ENCODE results near the gene IKBKE.

IKBKE gene

DNA sequence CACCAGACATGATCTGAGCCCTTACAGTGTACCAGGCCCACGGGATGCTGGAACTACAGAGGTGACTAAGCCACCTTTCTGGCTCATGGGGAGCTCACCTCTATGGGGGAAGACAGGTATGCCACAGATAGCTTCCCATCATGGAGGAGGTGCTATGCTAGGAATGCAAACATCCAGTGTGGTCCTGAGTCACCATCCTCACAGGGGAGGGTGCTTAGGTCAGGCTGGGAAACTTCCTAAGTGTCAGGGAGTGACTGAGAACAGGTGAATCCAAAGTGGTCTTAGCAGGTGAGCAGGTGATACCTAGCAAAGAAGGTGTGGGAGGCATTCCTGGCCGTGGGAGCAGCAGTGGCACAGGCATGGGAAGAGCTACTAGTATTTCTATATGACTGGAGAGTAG, 28.4 kb downstream of the IKBKE start:
- no peak for DNase-seq

DNA sequence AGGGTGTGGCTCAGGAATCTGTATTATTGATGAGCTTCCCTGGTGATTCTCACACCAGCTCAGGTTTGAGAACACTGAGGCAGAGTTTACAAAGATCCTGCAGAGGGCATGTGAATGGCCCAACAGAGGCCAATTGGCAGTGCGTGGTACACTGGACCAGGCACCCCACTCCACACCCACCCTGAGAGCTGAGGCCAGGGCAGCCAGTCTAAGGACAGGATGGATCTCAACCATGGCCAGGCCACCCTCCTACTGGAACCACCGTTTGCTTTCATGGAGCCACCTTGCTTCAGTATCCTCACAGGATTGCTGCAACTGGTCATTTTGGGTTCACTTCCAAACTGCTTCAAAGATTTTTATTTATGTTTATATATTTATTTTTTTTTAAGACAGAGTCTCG, 29.8 kb downstream of the IKBKE start:
- DNase-seq: no peak

DNA sequence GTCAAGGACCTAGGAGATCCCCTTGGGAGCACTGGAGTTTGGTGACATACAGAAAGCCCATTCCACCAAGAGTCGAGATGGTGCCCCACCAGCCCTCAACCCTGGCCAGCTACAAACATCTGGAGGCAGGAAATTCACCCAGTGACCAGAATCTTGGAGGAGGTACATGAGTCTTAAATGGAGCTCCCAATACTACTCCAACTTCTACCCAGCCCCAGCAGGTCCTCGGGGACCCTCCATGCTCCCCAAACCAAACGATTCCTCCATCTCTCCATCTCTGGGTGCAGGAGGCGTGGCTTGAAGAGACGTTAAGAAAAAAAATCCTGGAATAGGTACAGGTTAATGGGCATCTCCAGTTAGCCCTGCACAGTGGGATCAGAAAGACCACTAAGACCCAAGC, 31.6 kb downstream of the IKBKE start:
- no peak for DNase-seq

DNA sequence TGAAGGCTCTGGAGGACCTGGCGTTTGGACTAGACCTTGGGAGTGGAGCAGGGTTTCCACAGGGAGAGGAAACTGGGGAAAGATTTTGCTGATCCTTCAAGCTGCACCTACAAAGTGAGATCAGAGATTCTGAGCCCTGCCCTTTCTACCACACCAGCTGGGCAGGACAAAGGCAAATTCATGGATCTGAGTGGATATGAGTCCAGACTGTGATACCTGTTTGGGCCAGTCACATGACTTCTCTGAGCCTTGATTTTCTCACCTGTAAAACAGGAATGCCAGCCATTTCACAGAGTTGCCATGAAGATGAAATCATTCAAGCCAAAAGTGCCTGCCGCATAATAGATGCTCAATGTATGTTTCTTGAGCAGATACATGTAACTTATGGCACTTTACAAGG, 32.1 kb downstream of the IKBKE start:
- DNase-seq: no peak

DNA sequence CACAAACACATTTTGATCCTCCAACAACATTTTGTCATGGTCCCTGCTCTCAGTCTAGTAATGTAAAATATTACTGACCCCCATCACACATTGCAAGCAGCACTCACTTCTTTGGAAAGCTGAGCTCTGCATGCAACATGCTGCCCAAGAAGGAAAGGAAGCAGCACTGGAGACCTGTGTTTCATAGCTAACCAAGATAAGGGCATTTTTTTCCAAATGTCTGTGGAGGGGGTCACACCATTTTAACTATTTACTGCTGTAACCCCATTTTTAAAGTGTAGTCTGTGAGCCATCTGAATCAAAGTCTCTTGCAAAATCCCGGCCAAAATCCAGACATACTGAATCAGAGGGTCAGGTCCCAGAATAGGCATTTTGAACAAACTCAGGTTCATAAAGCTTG, 32.5 kb downstream of the IKBKE start:
- DNase-seq: no peak

DNA sequence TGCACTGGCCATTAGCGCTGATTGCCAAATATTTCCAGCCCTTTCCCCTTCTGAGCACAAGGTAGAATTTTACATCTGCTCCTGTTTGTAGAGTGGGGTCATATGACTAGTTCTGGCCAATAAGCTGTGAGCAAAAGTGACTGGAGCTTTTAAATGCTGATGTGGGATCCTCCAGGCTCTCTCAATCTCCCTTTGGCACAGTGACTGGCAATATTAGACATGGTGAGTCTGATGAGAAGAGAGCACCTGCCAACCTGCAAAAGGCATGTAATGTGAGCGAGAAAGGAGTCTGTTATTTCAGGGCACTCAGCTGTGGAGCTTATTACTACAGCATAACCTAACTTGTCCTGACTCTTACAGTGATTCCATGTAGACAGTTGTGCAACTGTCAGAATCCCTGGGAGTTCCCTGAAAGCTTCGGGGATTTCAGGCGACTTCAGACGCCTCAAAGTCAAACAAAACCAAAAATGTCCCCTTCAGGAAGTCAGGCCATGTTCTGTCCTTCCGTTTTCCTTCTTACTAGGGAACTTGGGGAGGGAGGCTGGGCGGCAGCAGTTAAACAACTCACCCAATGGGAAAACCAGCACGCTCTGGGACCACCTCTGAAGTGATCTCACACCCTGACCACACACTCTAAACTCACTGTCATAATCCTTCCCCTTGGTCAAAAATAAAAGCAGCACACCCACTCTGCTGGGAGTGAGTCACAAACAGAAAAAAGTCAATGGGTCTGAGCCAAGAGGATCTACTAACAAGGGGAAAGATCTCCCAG, 33.5 kb downstream of the IKBKE start:
- no peak for DNase-seq

DNA sequence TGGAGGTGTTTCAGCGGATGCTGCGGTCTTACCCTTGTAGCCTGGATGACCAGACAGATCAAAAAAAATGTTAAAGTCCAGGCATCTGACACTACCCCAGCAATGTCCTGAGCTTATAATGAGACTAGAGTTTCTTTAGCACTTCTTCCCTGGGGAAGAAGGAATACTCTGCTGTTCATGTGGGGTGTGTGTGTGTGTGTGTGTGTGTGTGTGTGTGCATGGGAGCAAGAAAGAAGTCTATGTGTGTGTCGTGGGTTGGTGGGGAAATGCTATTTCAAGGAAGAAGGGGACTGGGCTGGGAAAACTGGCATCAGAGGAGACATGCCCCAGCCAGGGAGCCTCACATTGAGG, 34.1 kb downstream of the IKBKE start:
- no peak for DNase-seq

DNA sequence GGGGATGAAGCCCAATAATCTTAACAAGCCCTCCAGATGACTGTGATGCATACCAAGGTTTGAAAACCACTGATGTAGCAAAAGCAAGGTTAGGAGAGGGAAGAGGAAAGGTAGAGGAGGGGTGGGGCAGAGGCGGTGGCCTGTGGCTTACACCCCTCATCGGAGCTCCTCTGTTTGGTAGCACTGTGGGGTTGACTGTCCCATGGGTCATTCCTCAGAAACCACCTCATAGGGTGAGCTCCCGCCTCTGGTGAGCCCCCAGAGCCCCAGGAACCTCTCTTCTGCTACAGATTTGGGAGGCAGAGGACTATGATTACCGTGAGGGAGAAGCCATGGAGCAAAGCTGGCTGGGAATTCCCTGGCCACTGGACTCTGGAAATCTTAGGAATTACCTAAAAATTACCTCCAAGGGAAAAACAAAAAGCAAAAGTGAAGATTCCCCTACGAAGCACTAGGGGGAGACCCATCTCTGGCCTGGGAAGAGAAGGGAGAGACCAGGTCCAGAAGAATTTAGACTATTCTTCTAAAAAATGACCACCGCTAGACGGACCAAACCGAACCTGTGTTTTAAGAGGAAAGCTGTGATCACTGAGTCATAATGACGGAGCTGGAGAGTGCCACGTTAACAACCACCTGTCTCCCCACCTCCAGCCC, 35.6 kb downstream of the IKBKE start:
- no peak for DNase-seq

DNA sequence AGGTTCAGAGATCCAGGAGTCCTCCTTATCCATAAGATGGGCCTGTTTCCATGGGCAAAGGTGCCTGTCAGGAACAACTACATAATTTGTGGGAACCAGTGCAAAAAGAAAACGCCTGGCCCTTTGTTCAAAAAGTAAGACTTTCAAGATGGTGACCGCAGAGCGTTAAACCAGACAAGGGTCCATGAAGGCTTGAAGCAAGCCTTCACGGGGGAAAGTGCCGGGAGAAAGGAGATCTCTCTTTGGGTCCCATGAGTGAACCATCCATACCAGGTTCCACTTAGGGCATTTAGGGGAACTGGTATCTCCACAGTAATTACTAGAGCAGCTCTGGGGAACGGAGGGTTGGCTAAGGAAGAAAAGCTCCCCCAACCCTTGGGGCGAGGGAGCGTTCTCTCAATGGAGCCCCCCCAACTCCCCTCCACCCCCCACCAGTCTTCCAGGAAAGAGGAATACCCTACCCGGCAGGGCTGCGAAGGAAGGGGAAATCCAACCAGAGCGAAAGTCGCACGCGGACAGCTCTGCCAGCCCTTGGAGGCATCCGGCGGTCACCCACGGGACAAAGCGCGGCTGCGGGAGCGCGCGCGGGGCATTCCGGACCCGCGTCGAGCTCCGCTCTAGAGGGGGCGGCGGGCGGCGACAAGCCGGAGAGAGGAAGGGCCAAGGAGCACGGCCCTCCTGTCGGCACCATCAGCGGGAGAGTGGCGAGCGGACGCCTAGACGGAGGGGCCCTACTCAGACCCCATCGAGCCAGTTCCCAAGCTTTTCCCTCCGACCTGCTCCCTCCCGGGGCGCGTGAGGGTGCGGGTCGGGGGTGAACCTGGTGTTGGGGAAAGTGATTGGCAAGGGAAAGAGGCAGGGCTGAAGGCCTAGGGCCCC, 36.4 kb downstream of the IKBKE start:
- DNase-seq: no peak

DNA sequence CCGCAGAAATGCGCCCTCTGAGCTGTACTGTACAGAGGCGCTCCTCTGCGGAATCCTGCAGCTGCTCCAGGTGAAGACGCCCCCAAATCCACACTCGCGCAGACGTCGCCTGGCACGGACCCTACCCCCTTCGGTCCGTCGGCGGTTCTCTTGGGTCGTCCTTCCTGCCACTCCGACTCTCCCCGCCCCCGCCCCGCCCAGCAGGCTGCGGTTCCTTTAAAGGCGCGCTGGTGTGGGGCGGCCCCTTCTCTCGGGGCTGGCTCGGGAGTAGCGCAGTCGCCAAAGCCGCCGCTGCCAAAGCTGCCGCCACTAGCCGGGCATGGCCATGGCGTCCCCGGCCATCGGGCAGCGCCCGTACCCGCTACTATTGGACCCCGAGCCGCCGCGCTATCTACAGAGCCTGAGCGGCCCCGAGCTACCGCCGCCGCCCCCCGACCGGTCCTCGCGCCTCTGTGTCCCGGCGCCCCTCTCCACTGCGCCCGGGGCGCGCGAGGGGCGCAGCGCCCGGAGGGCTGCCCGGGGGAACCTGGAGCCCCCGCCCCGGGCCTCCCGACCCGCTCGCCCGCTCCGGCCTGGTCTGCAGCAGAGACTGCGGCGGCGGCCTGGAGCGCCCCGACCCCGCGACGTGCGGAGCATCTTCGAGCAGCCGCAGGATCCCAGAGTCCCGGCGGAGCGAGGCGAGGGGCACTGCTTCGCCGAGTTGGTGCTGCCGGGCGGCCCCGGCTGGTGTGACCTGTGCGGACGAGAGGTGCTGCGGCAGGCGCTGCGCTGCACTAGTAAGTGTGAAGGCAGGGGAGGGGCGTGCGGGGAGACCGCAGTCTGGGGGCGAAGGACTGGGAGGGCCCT, 37.2 kb downstream of the IKBKE start, which contains the start of gene RASSF5:
Gene RASSF5 (plus strand): TSS at position 248 of the 846 bp plus-strand sequence. CDS start 72 bp downstream, at position 320.
- DNase-seq: no peak

DNA sequence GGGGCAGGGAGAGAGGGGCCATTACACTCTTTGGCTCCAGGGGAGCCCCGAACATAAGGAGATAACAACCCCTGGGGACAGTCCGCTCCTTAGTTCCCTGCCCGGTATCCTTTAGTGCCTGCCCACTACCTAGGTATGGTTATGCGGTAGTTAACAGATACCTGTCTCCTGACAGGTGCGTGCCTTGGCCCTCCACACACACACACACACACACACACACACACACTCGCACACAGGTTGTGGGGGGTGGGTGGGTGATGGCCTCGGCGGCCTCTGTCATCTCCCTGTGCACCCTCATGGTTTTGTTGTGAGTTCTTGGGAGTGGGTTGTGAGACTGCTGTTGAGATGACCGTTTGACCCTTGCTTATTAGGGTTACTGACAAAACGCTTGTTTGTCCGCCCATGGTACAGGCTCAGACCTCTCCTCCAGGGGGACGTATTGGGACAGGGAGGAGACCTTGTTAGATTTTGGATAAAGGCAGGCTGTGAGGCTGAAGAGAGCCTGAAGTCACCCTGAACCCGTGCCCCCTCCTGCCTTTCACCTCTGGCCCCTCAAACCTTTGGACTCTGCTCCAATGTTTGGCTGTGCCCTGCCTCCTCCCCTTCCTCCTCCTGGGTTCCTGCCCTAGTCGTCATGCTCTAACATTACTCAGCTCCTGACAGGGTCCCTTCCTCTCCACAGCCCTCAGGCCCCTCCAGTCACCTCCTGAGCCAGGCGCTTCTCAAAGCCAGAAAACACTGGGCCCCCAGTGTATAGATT, 38.0 kb downstream of the IKBKE start:
- DNase-seq: no peak

DNA sequence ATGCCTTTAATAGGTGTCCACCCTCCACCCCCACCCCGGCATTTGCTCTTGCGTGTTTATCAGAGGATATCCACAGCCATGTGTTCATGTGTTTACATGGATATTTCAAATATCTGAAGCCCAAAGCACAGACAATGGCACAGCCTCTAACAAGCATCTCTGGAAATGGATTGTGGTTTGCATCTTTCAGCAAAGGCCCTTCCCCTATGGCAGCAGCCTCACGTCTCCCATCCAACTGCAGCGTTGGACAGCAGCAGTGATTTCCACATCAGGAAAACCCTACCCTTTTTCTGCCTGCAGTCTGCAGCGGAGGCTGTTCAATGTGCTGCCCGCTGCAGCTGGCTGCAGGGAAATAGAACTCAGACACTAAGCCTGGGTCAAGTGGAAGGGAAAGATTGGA, 38.7 kb downstream of the IKBKE start:
- DNase-seq: no peak

DNA sequence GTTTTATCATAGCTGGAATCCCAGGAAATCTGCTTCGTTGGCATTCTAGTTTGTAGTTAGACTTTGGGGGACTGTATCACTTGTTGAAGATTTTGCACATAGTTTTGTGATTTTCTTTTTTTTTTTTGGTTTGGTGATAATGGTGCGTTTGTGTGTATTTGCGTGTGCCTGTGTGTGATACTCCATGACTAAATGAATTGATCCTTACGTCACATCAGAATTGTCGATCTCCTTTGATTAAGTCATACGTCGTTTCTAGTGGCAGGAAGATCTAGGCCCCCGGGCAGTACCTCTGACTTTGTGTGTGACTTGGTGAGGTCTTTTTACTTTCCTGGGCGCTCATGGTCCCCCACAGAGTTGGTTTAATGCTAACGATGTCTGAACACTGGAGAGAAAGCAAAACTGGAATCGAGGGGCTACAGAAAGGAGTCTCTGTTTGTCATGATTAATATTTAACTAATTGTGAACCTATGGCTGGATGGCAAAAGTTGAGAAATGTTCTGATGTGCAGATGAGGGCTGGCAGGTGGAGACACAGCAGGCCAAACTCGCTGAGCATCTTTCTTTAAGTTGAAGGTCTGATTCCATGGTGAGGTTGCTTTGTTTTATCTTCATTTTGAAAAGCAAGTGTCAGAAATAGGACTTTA, 39.5 kb downstream of the IKBKE start:
- no peak for DNase-seq

DNA sequence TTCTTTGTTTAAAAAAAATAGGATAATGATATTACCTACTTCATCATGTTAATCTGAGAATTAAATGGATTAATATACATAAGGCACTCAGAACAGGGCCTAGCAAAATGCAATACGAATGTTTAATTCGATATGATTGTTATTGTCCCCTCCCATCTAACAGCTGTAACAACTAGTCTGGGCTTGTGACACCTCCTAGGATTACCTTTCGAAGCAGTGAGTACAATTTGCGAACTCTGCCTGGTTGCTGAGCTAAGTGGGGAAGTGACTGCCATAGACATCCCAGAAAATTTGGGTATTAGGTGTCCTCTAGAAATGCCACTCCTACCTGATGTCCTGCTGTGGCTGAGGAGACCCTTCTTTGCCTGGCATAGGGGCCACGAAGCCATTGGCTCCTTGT, 40.1 kb downstream of the IKBKE start:
- DNase-seq: no peak

DNA sequence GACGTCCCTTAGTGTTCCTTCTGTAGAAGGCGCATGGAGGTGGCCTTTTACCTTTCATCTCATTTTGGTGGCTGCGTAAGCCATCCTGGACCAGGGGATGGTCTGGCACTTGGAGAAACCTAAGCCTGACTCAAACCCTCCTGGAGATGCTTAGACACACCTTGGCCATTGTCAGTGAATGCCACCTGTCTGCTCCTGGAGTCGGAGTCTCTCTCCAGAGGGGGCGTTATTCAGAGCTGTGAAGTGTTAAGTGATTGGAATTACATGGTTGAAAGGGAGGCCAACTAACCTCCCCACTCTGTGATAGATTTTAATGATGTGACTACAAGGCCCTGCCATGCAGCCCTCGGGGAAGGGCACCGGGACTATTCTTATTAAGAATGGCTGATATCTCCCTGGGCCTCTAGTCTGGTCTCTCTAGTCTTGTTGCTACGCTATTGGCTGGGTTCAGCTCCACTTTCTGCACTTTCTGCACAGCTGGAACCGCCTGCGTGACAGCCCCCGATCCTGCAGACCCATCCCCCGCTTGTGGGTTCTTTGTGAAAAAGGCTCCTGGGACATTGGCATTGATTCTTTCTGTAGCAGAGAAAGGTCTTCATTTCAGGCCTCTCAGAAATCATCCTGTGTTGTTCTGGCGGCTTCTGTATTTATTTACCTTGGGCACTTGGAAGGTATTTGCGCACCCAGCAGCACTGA, 41.2 kb downstream of the IKBKE start:
- DNase-seq: no peak

DNA sequence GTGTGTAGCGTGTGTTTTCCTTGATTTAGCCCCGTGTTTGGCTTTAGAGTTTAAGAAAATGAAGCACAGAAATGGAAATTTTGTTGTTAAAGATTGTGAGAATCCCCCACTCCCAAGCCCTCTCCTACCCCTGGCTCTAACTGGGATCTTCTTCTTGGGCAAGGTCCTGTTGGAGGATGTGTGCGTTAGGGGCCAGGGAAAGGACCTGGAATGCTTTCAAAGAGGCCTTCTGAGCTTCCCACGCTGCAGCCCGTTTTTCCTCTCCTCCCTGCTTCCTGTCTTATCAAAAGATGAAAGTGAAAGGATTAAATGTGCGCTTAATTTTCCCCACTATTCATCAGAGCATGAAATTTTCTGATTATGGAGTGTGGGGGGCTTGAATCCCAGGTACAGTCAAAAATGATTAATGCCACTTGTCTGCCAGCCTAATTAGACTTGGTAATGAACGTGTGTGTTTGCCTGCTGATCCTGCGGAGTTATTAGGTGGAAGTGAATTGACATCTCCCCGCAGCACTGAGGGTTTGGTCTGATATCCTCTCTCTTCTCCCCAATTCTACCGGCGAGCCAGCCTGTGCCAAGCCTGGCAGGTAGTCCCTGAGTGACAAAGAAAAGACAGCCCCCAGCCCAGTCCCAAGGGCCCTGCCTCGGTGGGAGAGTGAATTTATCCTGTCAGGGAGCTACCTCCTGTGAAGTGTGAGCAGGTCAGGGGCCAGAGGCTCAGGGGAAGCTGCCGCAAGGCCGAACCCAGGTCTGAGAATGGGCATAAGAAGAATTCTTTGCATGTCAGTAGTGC, 42.0 kb downstream of the IKBKE start:
- no peak for DNase-seq

DNA sequence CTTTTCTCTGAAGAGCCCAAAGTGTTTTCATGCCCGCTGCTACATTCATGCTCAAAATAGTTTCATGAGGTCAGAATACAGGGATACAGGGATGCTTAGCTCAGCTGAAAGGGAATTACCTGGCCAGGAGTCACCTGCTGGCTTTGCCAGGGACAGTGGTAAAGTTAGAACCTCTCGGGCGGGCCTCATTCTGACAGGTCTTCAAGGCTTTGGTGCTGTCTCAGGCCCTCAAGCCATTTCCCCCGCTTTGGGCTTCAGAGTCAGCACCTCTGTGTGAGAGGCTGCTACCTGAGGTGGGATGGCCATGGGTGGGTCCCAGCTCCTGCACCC, 42.5 kb downstream of the IKBKE start:
- DNase-seq: no peak

DNA sequence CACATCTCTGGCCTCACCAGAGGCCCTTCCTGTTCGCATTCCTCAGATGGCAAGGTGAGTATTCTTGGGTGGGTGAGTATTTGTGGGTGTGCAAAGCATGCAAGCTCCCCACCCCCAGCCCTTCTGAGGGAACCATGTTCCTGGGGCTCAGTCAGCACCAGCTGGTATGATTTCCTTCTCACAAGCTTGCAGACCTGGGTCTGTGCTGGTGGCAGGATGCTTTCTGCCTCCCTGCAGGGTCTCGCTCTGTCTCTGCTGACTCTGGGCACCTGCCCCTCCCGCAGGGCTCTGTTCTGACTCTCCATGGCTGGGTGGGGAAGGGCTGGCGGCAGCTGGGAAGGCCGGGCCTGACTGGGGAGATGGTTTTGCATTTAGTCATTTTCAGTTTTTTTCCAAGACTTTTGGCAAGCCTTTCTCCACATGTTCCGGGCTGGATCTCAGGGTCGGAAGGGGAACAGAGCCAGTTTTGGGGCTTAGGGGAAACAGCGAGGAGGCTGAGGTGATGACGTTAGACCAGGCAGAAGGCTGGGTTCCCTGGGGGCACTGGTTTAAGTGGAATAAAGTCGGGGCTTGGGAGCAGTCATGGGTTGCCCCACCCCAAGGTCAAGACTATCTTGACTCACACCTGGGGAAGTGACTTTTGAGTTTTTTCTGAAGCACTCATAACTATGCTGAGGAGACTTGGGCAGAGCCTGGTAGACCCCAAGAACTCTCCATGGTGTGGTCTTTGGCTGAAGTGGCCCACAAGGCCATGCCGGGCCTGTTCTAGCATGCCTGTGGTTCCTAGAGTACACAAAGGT, 43.2 kb downstream of the IKBKE start:
- DNase-seq: no peak

DNA sequence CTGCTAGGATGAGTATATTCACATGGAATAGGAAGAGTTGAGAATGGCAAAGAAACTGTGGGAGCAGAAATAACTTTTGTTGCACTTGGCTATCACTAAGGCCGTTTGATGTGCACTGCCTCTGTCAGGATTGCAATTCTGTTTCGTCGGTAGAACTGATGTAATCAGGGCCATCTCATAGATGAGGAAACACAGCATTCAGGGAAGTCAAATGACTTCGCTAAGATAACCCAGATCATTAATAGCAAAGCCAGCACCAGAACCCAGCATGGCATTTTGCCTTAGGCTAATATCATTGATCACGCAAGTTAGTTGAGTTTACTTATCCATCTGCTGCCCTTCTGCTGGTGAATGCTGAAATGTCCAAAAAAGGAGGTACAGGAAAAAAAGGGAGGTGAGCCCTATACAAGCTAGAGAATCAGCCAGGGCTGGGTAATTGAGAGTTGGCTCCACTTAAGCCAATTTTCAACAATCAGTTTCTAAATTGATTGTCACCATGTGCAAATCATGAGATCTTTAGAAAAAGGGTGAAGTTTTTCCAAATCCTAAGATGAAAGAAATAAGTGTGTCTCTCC, 44.6 kb downstream of the IKBKE start:
- DNase-seq: no peak

Data from NCI-H2081 treated with DMSO at 0.1 percent for 48 hours (cell line).